Astrocyte (in vitro differentiated cells and primary cell): Measurements from ENCODE around the gene P4HA1. TPM values are rescaled to one million over a fixed set of nuclear protein-coding genes. Genes with fewer than 3 reads are reported as not detected.
"Not testable (repeated sequence)": the region's sequence is repeated elsewhere in the genome, so short reads cannot be mapped to it uniquely, and the experiment has no call there.

Experiments used
- DNase-seq: peaks from one replicate; pipeline ENCODE4 v3.0.0-alpha.2; 2010; ENCODE audit warnings: low read depth
- FAIRE-seq: peaks from 2 replicates; lab custom pipeline; 2011; peaks lifted over from hg19 to GRCh38; lab: Jason Lieb, UNC
- H2AFZ ChIP-seq: 2 replicates; pipeline ENCODE4 v1.6.0; 2012; ENCODE audit warnings: low read depth, low read length, inconsistent platforms
- H3K27ac ChIP-seq: 2 replicates; pipeline ENCODE4 v1.5.1; 2011; ENCODE audit warnings: low read depth, low read length, inconsistent platforms
- H3K27me3 ChIP-seq: 2 replicates; pipeline ENCODE4 v1.6.0; 2011; ENCODE audit warnings: low read length, inconsistent platforms; ENCODE audit not compliant: insufficient read depth
- H3K36me3 ChIP-seq: 2 replicates; pipeline ENCODE4 v1.5.1; 2011; ENCODE audit warnings: low read length, inconsistent platforms; ENCODE audit not compliant: insufficient read depth
- H3K4me1 ChIP-seq: 2 replicates; pipeline ENCODE4 v1.5.1; 2011; ENCODE audit warnings: low read length, inconsistent platforms; ENCODE audit not compliant: insufficient read depth
- H3K4me2 ChIP-seq: 2 replicates; pipeline ENCODE4 v1.6.0; 2012; ENCODE audit warnings: low read length, inconsistent platforms
- H3K4me3 ChIP-seq: 2 replicates; pipeline ENCODE4 v1.5.1; 2011; ENCODE audit warnings: low read depth, mild to moderate bottlenecking, low read length, inconsistent platforms; ENCODE audit not compliant: insufficient read depth
- H3K79me2 ChIP-seq: 2 replicates; pipeline ENCODE4 v1.6.0; 2012; ENCODE audit warnings: mild to moderate bottlenecking, low read length, inconsistent platforms; ENCODE audit not compliant: insufficient read depth
- H3K9ac ChIP-seq: 2 replicates; pipeline ENCODE4 v1.6.0; 2012; ENCODE audit warnings: mild to moderate bottlenecking, low read length, inconsistent platforms
- H3K9me3 ChIP-seq: 2 replicates; pipeline ENCODE4 v1.5.1; 2012; ENCODE audit warnings: low read depth, mild to moderate bottlenecking, low read length, inconsistent platforms; ENCODE audit not compliant: insufficient read depth
- H4K20me1 ChIP-seq: 2 replicates; pipeline ENCODE4 v1.6.0; 2012; ENCODE audit warnings: low read length, inconsistent platforms; ENCODE audit not compliant: insufficient read depth
- H3K27ac Mint-ChIP-seq: one replicate; pipeline ENCODE4 v1.8.0; 2021; ENCODE audit warnings: mild to moderate bottlenecking, mixed read lengths; ENCODE audit not compliant: unreplicated experiment
- H3K27me3 Mint-ChIP-seq: one replicate; pipeline ENCODE4 v1.8.0; 2021; ENCODE audit warnings: low read depth, mixed read lengths; ENCODE audit not compliant: unreplicated experiment
- H3K36me3 Mint-ChIP-seq: one replicate; pipeline ENCODE4 v1.8.0; 2021; ENCODE audit warnings: low read depth, mixed read lengths; ENCODE audit not compliant: unreplicated experiment
- H3K4me1 Mint-ChIP-seq: one replicate; pipeline ENCODE4 v1.8.0; 2021; ENCODE audit warnings: low read depth, mixed read lengths; ENCODE audit not compliant: unreplicated experiment
- H3K4me3 Mint-ChIP-seq: one replicate; pipeline ENCODE4 v1.8.0; 2021; ENCODE audit warnings: mild to moderate bottlenecking, moderate library complexity, mixed read lengths; ENCODE audit not compliant: unreplicated experiment
- H3K9me3 Mint-ChIP-seq: one replicate; pipeline ENCODE4 v1.8.0; 2021; ENCODE audit warnings: mild to moderate bottlenecking, mixed read lengths; ENCODE audit not compliant: unreplicated experiment
- EZH2 ChIP-seq: IDR thresholded peaks from 2 replicates; pipeline ENCODE4 v1.6.1; 2012; ENCODE audit warnings: mild to moderate bottlenecking, low read length, inconsistent platforms; ENCODE audit not compliant: insufficient read depth
- total RNA-seq: library from RNA; stranded (reverse); gene quantifications from 2 replicates; pipeline ENCODE4 v1.2.1, GENCODE V29; 2021
- TF ChIP-seq, protein P1 (sequence below): IDR thresholded peaks from 2 replicates; pipeline ENCODE4 v1.5.1; 2011; ENCODE audit warnings: low read depth, mild to moderate bottlenecking, inconsistent platforms, low read length, moderate library complexity; ENCODE audit not compliant: insufficient read depth

P4HA1 gene
- total RNA-seq, 1 donor from 2014 or later = 244 TPM

DNA sequence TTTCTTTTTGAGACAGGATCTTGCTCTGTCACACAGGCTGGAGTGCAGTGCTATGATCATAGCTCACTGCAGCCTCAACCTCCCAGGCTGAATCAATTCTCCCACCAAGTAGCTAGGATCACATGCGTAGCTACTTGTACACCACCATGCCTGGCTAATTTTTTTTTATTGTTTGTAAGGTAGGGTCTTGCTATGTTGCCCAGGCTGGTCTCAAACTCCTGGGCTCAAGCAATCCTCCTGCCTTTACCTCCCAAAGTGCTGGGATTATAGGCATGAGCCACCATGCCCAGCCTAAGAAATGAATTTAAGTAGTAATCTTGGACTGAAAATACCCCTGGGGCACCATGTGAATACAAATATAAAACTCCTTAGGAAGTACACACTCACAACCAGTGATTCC lies 19.4 kb upstream of the P4HA1 start:
- Histone ChIP-seq H3K4me1 (peaks cover 14% of the 10 kb centered on the region), H4K20me1 (peaks cover 6% of the 10 kb centered on the region), H2AFZ (no peak overlapping the region), H3K4me3 (no peak overlapping the region), H3K79me2 (no peaks in the 10 kb centered on the region), H3K9ac (no peak overlapping the region), H3K9me3 (no peaks in the 10 kb centered on the region), H3K36me3 (no peaks in the 10 kb centered on the region), H3K27me3 (no peaks in the 10 kb centered on the region), H3K4me2 (no peak overlapping the region), H3K27ac (no peak overlapping the region)
- H3K36me3 Mint-ChIP-seq = peaks cover 2% of the 10 kb centered on the region
- no peak for DNase-seq
- FAIRE-seq = no peak
- H3K27ac Mint-ChIP-seq = no peak overlapping the region
- H3K4me3 Mint-ChIP-seq = no peak overlapping the region
- H3K9me3 Mint-ChIP-seq = no peaks in the 10 kb centered on the region
- no peak for TF ChIP-seq EZH2
- TF ChIP-seq, protein P1, sequence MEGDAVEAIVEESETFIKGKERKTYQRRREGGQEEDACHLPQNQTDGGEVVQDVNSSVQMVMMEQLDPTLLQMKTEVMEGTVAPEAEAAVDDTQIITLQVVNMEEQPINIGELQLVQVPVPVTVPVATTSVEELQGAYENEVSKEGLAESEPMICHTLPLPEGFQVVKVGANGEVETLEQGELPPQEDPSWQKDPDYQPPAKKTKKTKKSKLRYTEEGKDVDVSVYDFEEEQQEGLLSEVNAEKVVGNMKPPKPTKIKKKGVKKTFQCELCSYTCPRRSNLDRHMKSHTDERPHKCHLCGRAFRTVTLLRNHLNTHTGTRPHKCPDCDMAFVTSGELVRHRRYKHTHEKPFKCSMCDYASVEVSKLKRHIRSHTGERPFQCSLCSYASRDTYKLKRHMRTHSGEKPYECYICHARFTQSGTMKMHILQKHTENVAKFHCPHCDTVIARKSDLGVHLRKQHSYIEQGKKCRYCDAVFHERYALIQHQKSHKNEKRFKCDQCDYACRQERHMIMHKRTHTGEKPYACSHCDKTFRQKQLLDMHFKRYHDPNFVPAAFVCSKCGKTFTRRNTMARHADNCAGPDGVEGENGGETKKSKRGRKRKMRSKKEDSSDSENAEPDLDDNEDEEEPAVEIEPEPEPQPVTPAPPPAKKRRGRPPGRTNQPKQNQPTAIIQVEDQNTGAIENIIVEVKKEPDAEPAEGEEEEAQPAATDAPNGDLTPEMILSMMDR = no peak
- no peaks in the 10 kb centered on the region for H3K27me3 Mint-ChIP-seq
- peaks cover 17% of the 10 kb centered on the region for H3K4me1 Mint-ChIP-seq

DNA sequence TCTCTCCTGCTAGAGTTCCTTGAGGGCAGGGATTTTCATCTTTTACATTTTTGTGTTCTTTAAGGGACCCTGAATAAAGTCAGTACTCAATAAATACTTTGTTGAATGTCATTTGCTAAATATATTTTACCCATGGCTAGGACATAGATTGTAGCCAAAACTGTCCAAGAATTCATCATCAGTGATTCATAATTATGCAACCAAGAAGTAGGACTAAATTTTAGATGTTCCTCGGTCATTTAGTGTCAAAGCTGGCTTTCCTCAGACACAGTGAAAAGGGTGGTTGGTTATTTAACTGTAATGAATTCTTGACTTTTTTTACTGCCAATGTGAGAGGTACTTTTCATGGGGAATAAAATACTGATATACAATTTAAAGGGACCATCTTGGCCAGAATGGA lies 16.9 kb upstream of the P4HA1 start:
- Histone ChIP-seq H3K4me1 (peaks cover 14% of the 10 kb centered on the region), H3K4me2 (no peak overlapping the region), H2AFZ (no peak overlapping the region), H3K79me2 (no peaks in the 10 kb centered on the region), H3K4me3 (no peak overlapping the region), H3K9me3 (no peaks in the 10 kb centered on the region), H4K20me1 (peaks cover 5% of the 10 kb centered on the region), H3K36me3 (no peaks in the 10 kb centered on the region), H3K27ac (no peak overlapping the region), H3K9ac (no peak overlapping the region), H3K27me3 (no peaks in the 10 kb centered on the region)
- Mint-ChIP-seq H3K9me3 (peaks cover 3% of the 10 kb centered on the region), H3K27me3 (no peaks in the 10 kb centered on the region), H3K27ac (no peak overlapping the region), H3K36me3 (peaks cover 5% of the 10 kb centered on the region), H3K4me3 (no peak overlapping the region), H3K4me1 (peaks cover 12% of the 10 kb centered on the region)
- TF ChIP-seq, protein P1 = no peak
- no peak for TF ChIP-seq EZH2
- FAIRE-seq = no peak
- DNase-seq = no peak

DNA sequence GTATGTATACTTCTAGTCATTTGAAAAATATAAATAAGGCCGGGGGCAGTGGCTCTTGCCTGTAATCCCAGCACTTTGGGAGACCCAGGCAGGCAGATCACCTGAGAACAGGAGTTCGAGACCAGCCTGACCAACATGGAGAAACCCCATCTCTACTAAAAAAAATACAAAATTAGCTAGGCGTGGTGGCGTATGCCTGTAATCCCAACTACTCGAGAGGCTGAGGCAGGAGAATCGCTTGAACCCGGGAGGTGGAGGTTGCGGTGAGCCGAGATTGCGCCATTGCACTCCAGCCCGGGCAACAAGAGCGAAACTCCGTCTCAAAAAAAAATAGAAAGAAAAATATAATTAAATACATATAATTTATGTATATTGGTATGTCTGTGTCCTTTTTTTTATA lies 15.4 kb upstream of the P4HA1 start:
- not testable (repeated sequence) for H3K4me3 ChIP-seq, H3K4me1 ChIP-seq, H3K36me3 ChIP-seq, H3K27me3 Mint-ChIP-seq, H3K27ac Mint-ChIP-seq, H3K79me2 ChIP-seq, H3K9me3 ChIP-seq, FAIRE-seq, H3K36me3 Mint-ChIP-seq, H4K20me1 ChIP-seq, H3K27me3 ChIP-seq, H3K9me3 Mint-ChIP-seq, H3K4me3 Mint-ChIP-seq, H2AFZ ChIP-seq, H3K4me1 Mint-ChIP-seq, H3K9ac ChIP-seq, DNase-seq, H3K4me2 ChIP-seq
- peak overlapping the region; percentile 91 for H3K27ac ChIP-seq
